GM21423 (cell line): Measurements from ENCODE around the gene RTN4IP1.
"Not testable (repeated sequence)": the region's sequence is repeated elsewhere in the genome, so short reads cannot be mapped to it uniquely, and the experiment has no call there.

Experiments used
- ATAC-seq: cut with Tn5 transposase; IDR thresholded peaks from one replicate; pipeline ENCODE4 v1.9.1; 2021; ENCODE audit warnings: mild to moderate bottlenecking, moderate library complexity; ENCODE audit not compliant: unreplicated experiment

Gene RTN4IP1

GRCh38 chr6:106628658-106629102 is 618 bp downstream of the RTN4IP1 start:
- ATAC-seq: peak; percentile 3

GRCh38 chr6:106627760-106628159 is 1.5 kb downstream of the RTN4IP1 start:
- ATAC-seq: not testable (repeated sequence)

- ATAC-seq: peak; percentile 34
Measured at GRCh38 chr6:106626485-106626884, 2.8 kb downstream of the RTN4IP1 start.

- ATAC-seq: no peak
Measured at GRCh38 chr6:106623039-106623438, 6.3 kb downstream of the RTN4IP1 start.

GRCh38 chr6:106622412-106622811 is 6.9 kb downstream of the RTN4IP1 start:
- ATAC-seq: no peak

- no peak for ATAC-seq
Measured at GRCh38 chr6:106620931-106621672, 8.2 kb downstream of the RTN4IP1 start.

GRCh38 chr6:106619223-106619622 is 10.1 kb downstream of the RTN4IP1 start:
- ATAC-seq: no peak

GRCh38 chr6:106618324-106618723 is 11.0 kb downstream of the RTN4IP1 start:
- ATAC-seq: no peak

- ATAC-seq: no peak
Measured at GRCh38 chr6:106617857-106618256, 11.4 kb downstream of the RTN4IP1 start.

- peak; percentile 87 for ATAC-seq
Measured at GRCh38 chr6:106617302-106617701, 12.0 kb downstream of the RTN4IP1 start.

GRCh38 chr6:106614592-106615257 is 14.6 kb downstream of the RTN4IP1 start:
- no peak for ATAC-seq

GRCh38 chr6:106614166-106614565 is 15.1 kb downstream of the RTN4IP1 start:
- ATAC-seq: no peak

GRCh38 chr6:106613590-106613989 is 15.7 kb downstream of the RTN4IP1 start:
- ATAC-seq: no peak

GRCh38 chr6:106612671-106613416 is 16.5 kb downstream of the RTN4IP1 start:
- no peak for ATAC-seq

- no peak for ATAC-seq
Measured at GRCh38 chr6:106611030-106611429, 18.3 kb downstream of the RTN4IP1 start.

GRCh38 chr6:106609699-106610098 is 19.6 kb downstream of the RTN4IP1 start:
- peak; percentile 47 for ATAC-seq

- peak; percentile 78 for ATAC-seq
Measured at GRCh38 chr6:106608080-106608668, 21.1 kb downstream of the RTN4IP1 start.

- no peak for ATAC-seq
Measured at GRCh38 chr6:106600329-106600728, 29.0 kb downstream of the RTN4IP1 start.

- no peak for ATAC-seq
Measured at GRCh38 chr6:106599440-106599839, 29.9 kb downstream of the RTN4IP1 start.

- no peak for ATAC-seq
Measured at GRCh38 chr6:106591111-106591825, 38.0 kb downstream of the RTN4IP1 start.

GRCh38 chr6:106588937-106589336 is 40.4 kb downstream of the RTN4IP1 start:
- not testable (repeated sequence) for ATAC-seq
